ENCODE data around the gene CDK5. TPM values are rescaled to one million over a fixed set of nuclear protein-coding genes. Genes with fewer than 3 reads are reported as not detected.

The CDK5 gene
- total RNA-seq, result 25.9 and 27.7 TPM in 2 replicates
- 15.1 and 24.7 TPM in 2 replicates for polyA plus RNA-seq
- 11.6 and 21.9 TPM in 2 replicates for polyA plus RNA-seq (2012)
- 36.4 and 43.2 TPM in 2 replicates for polyA minus RNA-seq (ENCODE audit: low replicate concordance)

DNA sequence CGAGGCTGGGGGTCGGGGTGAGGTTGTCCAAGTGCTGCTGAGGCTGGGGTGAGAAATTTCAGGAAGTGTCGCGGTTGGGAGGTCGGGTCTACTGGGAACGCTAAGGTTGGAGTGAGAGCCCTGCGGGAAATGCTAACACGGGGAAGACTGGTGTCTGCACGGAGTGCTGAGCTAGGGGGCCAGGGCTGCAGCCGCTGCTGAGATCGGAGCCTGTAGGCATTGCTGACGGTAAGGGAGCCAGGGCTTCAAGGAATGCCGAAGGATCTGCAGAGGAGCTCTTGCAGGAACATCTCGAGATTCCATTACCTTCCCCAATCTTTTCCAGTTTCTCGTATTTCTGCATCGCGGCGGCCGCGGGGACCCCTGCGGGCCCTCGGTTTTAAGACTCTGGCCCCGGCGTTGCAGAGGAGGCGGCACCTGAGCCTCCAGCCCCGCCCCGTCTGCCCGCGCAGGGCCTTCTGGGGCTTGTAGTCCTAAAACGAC, at the start of gene CDK5:
CDK5 (minus strand) TSS at position 392 of the 483 bp plus-strand sequence; CDS start at position 343, 49 bp downstream.
- Histone ChIP-seq H3K27me3 (ENCODE audit: control insufficient read depth, insufficient read depth, low read length) (no peaks in the 10 kb centered on the region), H3K4me2 (ENCODE audit: extremely low read depth, insufficient read depth, low read length) (peak within 1 kb of the TSS; percentile 85), H3K79me2 (ENCODE audit: control insufficient read depth, insufficient read depth, low read length) (peaks cover 26% of the 10 kb centered on the region), H4K20me1 (ENCODE audit: control insufficient read depth, extremely low read depth, insufficient read depth, low read length) (no peaks in the 10 kb centered on the region), H3K27ac (ENCODE audit: insufficient read depth, low read length) (peak within 1 kb of the TSS; percentile 93), H3K9me3 (ENCODE audit: control insufficient read depth, insufficient read depth, low read depth, low read length) (no peaks in the 10 kb centered on the region), H2AFZ (ENCODE audit: low read length) (peak within 1 kb of the TSS; percentile 61), H3K36me3 (ENCODE audit: control insufficient read depth, insufficient read depth, low read length) (peaks cover 1% of the 10 kb centered on the region), H3K4me3 (replicated peaks in 1 of 4; ENCODE audit: control extremely low read depth in 1 of 4, insufficient read depth in 1 of 4, low read depth in 3 of 4, low read length in 4 of 4) (peak within 1 kb of the TSS; percentile 61 to 89 (median 78)), H3K9ac (ENCODE audit: insufficient read depth, low read length) (peak within 1 kb of the TSS; percentile 54), H3K4me1 (ENCODE audit: control insufficient read depth, extremely low read depth, insufficient read depth, low read length) (peaks cover 21% of the 10 kb centered on the region)
- no peak for DNase-seq (ENCODE audit: low read depth in 2 of 2)
- TF ChIP-seq EZH2 (IDR thresholded peaks at IDR 0.05; ENCODE audit: low read length, missing control alignments), result no peak
- no peak for TF ChIP-seq CTCF (conservative IDR thresholded peaks at IDR 0.05 in 1 of 2, IDR thresholded peaks at IDR 0.05 in 1 of 2; ENCODE audit: low read depth in 1 of 2, low read length in 2 of 2)

- H3K4me2 ChIP-seq (ENCODE audit: extremely low read depth, insufficient read depth, low read length), result no peak overlapping the region
- H3K27ac ChIP-seq (ENCODE audit: insufficient read depth, low read length), result no peak overlapping the region
- TF ChIP-seq CTCF (conservative IDR thresholded peaks at IDR 0.05 in 1 of 2, IDR thresholded peaks at IDR 0.05 in 1 of 2; ENCODE audit: low read depth in 1 of 2, low read length in 2 of 2), result no peak
- TF ChIP-seq EZH2 (IDR thresholded peaks at IDR 0.05; ENCODE audit: low read length, missing control alignments), result no peak
- no peaks in the 10 kb centered on the region for H3K9me3 ChIP-seq (ENCODE audit: control insufficient read depth, insufficient read depth, low read depth, low read length)
- H3K9ac ChIP-seq (ENCODE audit: insufficient read depth, low read length), result no peak overlapping the region
- peaks cover 25% of the 10 kb centered on the region for H3K79me2 ChIP-seq (ENCODE audit: control insufficient read depth, insufficient read depth, low read length)
- DNase-seq (ENCODE audit: low read depth in 2 of 2), result peak; percentile 61 to 94
- H3K36me3 ChIP-seq (ENCODE audit: control insufficient read depth, insufficient read depth, low read length), result no peaks in the 10 kb centered on the region
- no peak overlapping the region for H2AFZ ChIP-seq (ENCODE audit: low read length)
- peaks cover 2% of the 10 kb centered on the region for H3K4me1 ChIP-seq (ENCODE audit: control insufficient read depth, extremely low read depth, insufficient read depth, low read length)
- H4K20me1 ChIP-seq (ENCODE audit: control insufficient read depth, extremely low read depth, insufficient read depth, low read length), result no peaks in the 10 kb centered on the region
- no peaks in the 10 kb centered on the region for H3K27me3 ChIP-seq (ENCODE audit: control insufficient read depth, insufficient read depth, low read length)
- no peak overlapping the region for H3K4me3 ChIP-seq (replicated peaks in 1 of 4; ENCODE audit: control extremely low read depth in 1 of 4, insufficient read depth in 1 of 4, low read depth in 3 of 4, low read length in 4 of 4)
Measured at GRCh38 chr7:151104411-151105235, 46.9 kb upstream of the CDK5 start.

DNA sequence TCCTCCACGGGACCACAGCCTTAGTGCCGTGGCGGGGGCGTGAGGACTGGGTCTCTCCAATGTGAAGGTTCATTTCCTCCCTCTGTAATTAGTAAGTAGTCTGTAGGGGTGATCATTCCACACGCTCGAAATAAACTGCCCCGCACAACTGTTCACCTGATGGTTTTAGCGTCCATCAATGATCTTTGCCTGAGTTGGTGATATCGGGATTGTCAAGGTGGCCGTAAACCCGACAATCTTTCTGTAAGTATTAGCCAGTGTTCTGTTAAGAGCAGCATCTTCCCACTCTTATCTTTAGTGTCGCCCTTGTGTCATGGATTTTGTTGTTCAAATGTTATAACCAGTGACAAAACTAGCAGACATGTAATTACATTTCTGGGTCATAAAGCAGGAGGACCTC, 46.3 kb upstream of the CDK5 start:
- TF ChIP-seq CTCF (conservative IDR thresholded peaks at IDR 0.05 in 1 of 2, IDR thresholded peaks at IDR 0.05 in 1 of 2; ENCODE audit: low read depth in 1 of 2, low read length in 2 of 2) (no peak), EZH2 (IDR thresholded peaks at IDR 0.05; ENCODE audit: low read length, missing control alignments) (no peak)
- Histone ChIP-seq H3K4me1 (ENCODE audit: control insufficient read depth, extremely low read depth, insufficient read depth, low read length) (no peaks in the 10 kb centered on the region), H2AFZ (ENCODE audit: low read length) (no peak overlapping the region), H3K9ac (ENCODE audit: insufficient read depth, low read length) (no peak overlapping the region), H3K79me2 (ENCODE audit: control insufficient read depth, insufficient read depth, low read length) (peaks cover 28% of the 10 kb centered on the region), H3K36me3 (ENCODE audit: control insufficient read depth, insufficient read depth, low read length) (no peaks in the 10 kb centered on the region), H3K27me3 (ENCODE audit: control insufficient read depth, insufficient read depth, low read length) (no peaks in the 10 kb centered on the region), H3K27ac (ENCODE audit: insufficient read depth, low read length) (no peak overlapping the region), H3K9me3 (ENCODE audit: control insufficient read depth, insufficient read depth, low read depth, low read length) (no peaks in the 10 kb centered on the region), H4K20me1 (ENCODE audit: control insufficient read depth, extremely low read depth, insufficient read depth, low read length) (no peaks in the 10 kb centered on the region), H3K4me2 (ENCODE audit: extremely low read depth, insufficient read depth, low read length) (no peak overlapping the region), H3K4me3 (replicated peaks in 1 of 4; ENCODE audit: control extremely low read depth in 1 of 4, insufficient read depth in 1 of 4, low read depth in 3 of 4, low read length in 4 of 4) (no peak overlapping the region)
- DNase-seq (ENCODE audit: low read depth in 2 of 2), result no peak

Data from fibroblast of lung (primary cell).